Central memory CD8-positive, alpha-beta T cell (primary cell): Measurements from ENCODE around the gene SHISA5.
"Not testable (repeated sequence)": the region's sequence is repeated elsewhere in the genome, so short reads cannot be mapped to it uniquely, and the experiment has no call there.

ENCODE experiments used
- ATAC-seq: fragments of 150-1000 bp; cut with Tn5 transposase; replicated peaks from 2 replicates; pipeline ENCODE4 v1.10.0; 2022; ENCODE audit warnings: mild to moderate bottlenecking, moderate FRiP score, moderate number of reproducible peaks; ENCODE audit not compliant: poor library complexity, severe bottlenecking; ENCODE audit errors: extremely low read depth
- DNase-seq, 2 donors: peaks; one replicate each; pipeline ENCODE4 v3.0.0; 2021; ENCODE audit warnings: low spot score in 2 of 2
- H3K27ac Mint-ChIP-seq: one replicate; pipeline ENCODE4 v1.8.0; 2022; ENCODE audit warnings: low read depth, mild to moderate bottlenecking, moderate library complexity, mixed read lengths
- H3K27me3 Mint-ChIP-seq: one replicate; pipeline ENCODE4 v1.8.0; 2022; ENCODE audit warnings: mixed read lengths
- H3K36me3 Mint-ChIP-seq: one replicate; pipeline ENCODE4 v1.8.0; 2022; ENCODE audit warnings: mild to moderate bottlenecking, moderate library complexity, mixed read lengths; ENCODE audit not compliant: insufficient read depth
- H3K4me1 Mint-ChIP-seq: one replicate; pipeline ENCODE4 v1.8.0; 2022; ENCODE audit warnings: mixed read lengths
- H3K4me3 Mint-ChIP-seq: one replicate; pipeline ENCODE4 v1.8.0; 2022; ENCODE audit warnings: mild to moderate bottlenecking, moderate library complexity, mixed read lengths
- H3K9me3 Mint-ChIP-seq: one replicate; pipeline ENCODE4 v1.8.0; 2022; ENCODE audit warnings: mixed read lengths

SHISA5 gene

GRCh38 chr3:48504051-48504946 lies at the start of gene SHISA5:
Gene SHISA5, minus strand, starts transcription at chr3:48504174. Its CDS starts 80 bp downstream, at chr3:48504094.
- peak within 1 kb of the TSS; percentile 88 for H3K27ac Mint-ChIP-seq
- H3K27me3 Mint-ChIP-seq = no peaks in the 10 kb centered on the region
- peaks cover 2% of the 10 kb centered on the region for H3K36me3 Mint-ChIP-seq
- ATAC-seq (peak; percentile 66), DNase-seq (no peak)
- peaks cover 57% of the 10 kb centered on the region for H3K4me1 Mint-ChIP-seq
- peak within 1 kb of the TSS; percentile 80 for H3K4me3 Mint-ChIP-seq
- H3K9me3 Mint-ChIP-seq = no peaks in the 10 kb centered on the region

- Mint-ChIP-seq H3K27ac (no peak overlapping the region), H3K4me3 (no peak overlapping the region), H3K9me3 (no peaks in the 10 kb centered on the region), H3K36me3 (peaks cover 10% of the 10 kb centered on the region), H3K4me1 (peaks cover 20% of the 10 kb centered on the region), H3K27me3 (no peaks in the 10 kb centered on the region)
- DNase-seq (no peak), ATAC-seq (no peak)
Measured at GRCh38 chr3:48553361-48553760, 49.4 kb upstream of the SHISA5 start.

- Mint-ChIP-seq H3K27ac (no peak overlapping the region), H3K36me3 (peaks cover 8% of the 10 kb centered on the region), H3K4me1 (peaks cover 14% of the 10 kb centered on the region), H3K9me3 (no peaks in the 10 kb centered on the region), H3K27me3 (no peaks in the 10 kb centered on the region), H3K4me3 (no peak overlapping the region)
- no peak for DNase-seq
- no peak for ATAC-seq
Measured at GRCh38 chr3:48552111-48552951, 48.4 kb upstream of the SHISA5 start.

- H3K36me3 Mint-ChIP-seq, H3K9me3 Mint-ChIP-seq, H3K4me1 Mint-ChIP-seq, H3K4me3 Mint-ChIP-seq, H3K27me3 Mint-ChIP-seq, H3K27ac Mint-ChIP-seq, ATAC-seq, DNase-seq: not testable (repeated sequence)
Measured at GRCh38 chr3:48551651-48552050, 47.7 kb upstream of the SHISA5 start.

- Mint-ChIP-seq H3K36me3 (peaks cover 1% of the 10 kb centered on the region), H3K27ac (no peak overlapping the region), H3K9me3 (no peaks in the 10 kb centered on the region)
Measured at GRCh38 chr3:48548729-48549705, 45.0 kb upstream of the SHISA5 start.

GRCh38 chr3:48548126-48548525 lies 44.2 kb upstream of the SHISA5 start:
- Mint-ChIP-seq H3K36me3 (peaks cover 1% of the 10 kb centered on the region), H3K9me3 (no peaks in the 10 kb centered on the region)
- no peak for ATAC-seq

More at GRCh38 chr3:48548729-48549705, 45.0 kb upstream of the SHISA5 start:
- Mint-ChIP-seq H3K27me3 (no peaks in the 10 kb centered on the region), H3K4me3 (no peak overlapping the region), H3K4me1 (peaks cover 5% of the 10 kb centered on the region)
- peak; percentile 73 to 82 for DNase-seq
- ATAC-seq = peak; percentile 97

GRCh38 chr3:48546203-48546829 lies 42.3 kb upstream of the SHISA5 start:
- peaks cover 1% of the 10 kb centered on the region for H3K36me3 Mint-ChIP-seq
- ATAC-seq (no peak), DNase-seq (no peak)
- H3K4me1 Mint-ChIP-seq = peaks cover 5% of the 10 kb centered on the region
- no peaks in the 10 kb centered on the region for H3K27me3 Mint-ChIP-seq
- H3K9me3 Mint-ChIP-seq = no peaks in the 10 kb centered on the region
- H3K4me3 Mint-ChIP-seq = no peak overlapping the region
- H3K27ac Mint-ChIP-seq = no peak overlapping the region

More at GRCh38 chr3:48548126-48548525, 44.2 kb upstream of the SHISA5 start:
- Mint-ChIP-seq H3K27ac (no peak overlapping the region), H3K4me1 (peaks cover 5% of the 10 kb centered on the region), H3K4me3 (no peak overlapping the region), H3K27me3 (no peaks in the 10 kb centered on the region)
- no peak for DNase-seq

- no peak for ATAC-seq
- H3K27ac Mint-ChIP-seq = no peak overlapping the region
- H3K36me3 Mint-ChIP-seq = no peaks in the 10 kb centered on the region
- no peaks in the 10 kb centered on the region for H3K9me3 Mint-ChIP-seq
- H3K4me3 Mint-ChIP-seq = no peak overlapping the region
- DNase-seq = no peak
- no peaks in the 10 kb centered on the region for H3K27me3 Mint-ChIP-seq
- H3K4me1 Mint-ChIP-seq = peaks cover 5% of the 10 kb centered on the region
Measured at GRCh38 chr3:48544141-48544540, 40.2 kb upstream of the SHISA5 start.

- Mint-ChIP-seq H3K9me3 (no peaks in the 10 kb centered on the region), H3K36me3 (no peaks in the 10 kb centered on the region), H3K4me1 (peaks cover under 1% of the 10 kb centered on the region), H3K27me3 (no peaks in the 10 kb centered on the region), H3K4me3 (no peak overlapping the region), H3K27ac (no peak overlapping the region)
- ATAC-seq = no peak
- no peak for DNase-seq
Measured at GRCh38 chr3:48543271-48543866, 39.4 kb upstream of the SHISA5 start.

- H3K4me1 Mint-ChIP-seq = no peaks in the 10 kb centered on the region
- no peaks in the 10 kb centered on the region for H3K27me3 Mint-ChIP-seq
- no peak for ATAC-seq
- no peaks in the 10 kb centered on the region for H3K36me3 Mint-ChIP-seq
- H3K27ac Mint-ChIP-seq = no peak overlapping the region
- no peak for DNase-seq
- no peaks in the 10 kb centered on the region for H3K9me3 Mint-ChIP-seq
- H3K4me3 Mint-ChIP-seq = no peak overlapping the region
Measured at GRCh38 chr3:48538451-48538850, 34.5 kb upstream of the SHISA5 start.

- H3K36me3 Mint-ChIP-seq = no peaks in the 10 kb centered on the region
- H3K27me3 Mint-ChIP-seq = no peaks in the 10 kb centered on the region
- H3K4me1 Mint-ChIP-seq = no peaks in the 10 kb centered on the region
- H3K9me3 Mint-ChIP-seq = no peaks in the 10 kb centered on the region
- DNase-seq (no peak), ATAC-seq (no peak)
- no peak overlapping the region for H3K4me3 Mint-ChIP-seq
- no peak overlapping the region for H3K27ac Mint-ChIP-seq
Measured at GRCh38 chr3:48536785-48537184, 32.8 kb upstream of the SHISA5 start.
